Activated gamma-delta T cell treated with anti-CD3 and anti-CD28 coated beads, Interleukin-2, amount 50 U/mL, for 16 hours (primary cell): ENCODE measurements around the gene RELN.
"Not testable (repeated sequence)": the region's sequence is repeated elsewhere in the genome, so short reads cannot be mapped to it uniquely, and the experiment has no call there.

Experiments
- DNase-seq: peaks from one replicate; pipeline ENCODE4 v3.0.0-alpha.2; 2020; ENCODE audit warnings: low read depth

RELN gene

DNA sequence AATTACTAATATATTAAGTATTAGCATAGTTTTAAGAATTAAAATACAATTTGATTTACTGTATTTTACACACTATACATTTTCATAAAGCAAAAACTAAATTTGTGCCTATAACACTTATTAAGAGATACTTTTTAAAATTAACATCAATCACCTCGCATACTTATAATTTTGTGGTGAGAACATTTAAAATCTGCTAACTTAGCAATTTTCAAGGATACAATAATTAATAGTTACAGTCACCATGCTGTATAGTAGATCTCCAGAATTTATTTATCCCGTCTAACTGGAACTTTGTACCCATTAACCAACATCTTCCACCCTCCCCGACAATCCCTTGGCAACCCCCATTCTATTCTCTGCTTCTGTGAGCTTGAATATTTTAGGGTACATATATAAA lies 47.5 kb downstream of the RELN start:
- no peak for DNase-seq

DNA sequence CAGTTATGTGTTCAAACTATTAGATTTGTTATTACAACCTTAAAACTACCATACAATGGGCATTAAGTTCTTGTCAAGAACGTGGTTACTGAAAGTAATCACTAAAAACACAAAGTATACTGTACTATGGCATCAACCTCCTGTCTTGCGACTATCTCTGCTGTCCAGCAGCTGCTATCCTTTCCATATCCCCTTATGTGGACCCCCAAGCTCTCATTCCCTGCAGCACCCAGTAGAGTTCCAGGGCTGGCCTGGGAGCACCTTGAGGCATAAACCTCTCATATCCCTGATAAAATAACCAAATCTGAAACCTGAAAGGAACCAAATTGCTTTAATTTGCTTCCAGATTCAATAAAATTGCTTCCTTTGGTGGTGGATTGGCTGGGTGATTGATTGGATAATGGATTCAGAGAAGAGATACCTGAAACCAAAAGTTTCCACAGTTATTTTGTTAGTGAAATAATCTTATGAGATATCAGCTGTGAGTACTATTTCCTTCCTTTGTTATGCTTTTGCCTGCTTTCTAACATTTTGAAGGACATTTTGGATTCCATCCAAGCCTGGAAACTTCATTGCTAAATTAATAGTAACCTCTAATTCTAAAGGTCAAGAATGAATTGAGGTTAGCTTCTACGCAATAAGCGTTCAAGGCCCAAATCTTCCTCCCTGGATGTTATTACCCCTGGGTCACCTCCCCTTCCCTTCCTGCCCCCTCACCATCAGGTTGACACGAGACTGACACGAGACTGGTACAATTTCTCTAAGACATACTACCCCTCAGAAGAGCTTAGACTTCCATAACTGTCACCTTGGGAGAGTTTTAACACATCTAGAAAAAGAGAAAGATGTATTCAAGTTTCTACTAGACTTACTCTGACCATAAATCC lies 48.8 kb downstream of the RELN start:
- no peak for DNase-seq

DNA sequence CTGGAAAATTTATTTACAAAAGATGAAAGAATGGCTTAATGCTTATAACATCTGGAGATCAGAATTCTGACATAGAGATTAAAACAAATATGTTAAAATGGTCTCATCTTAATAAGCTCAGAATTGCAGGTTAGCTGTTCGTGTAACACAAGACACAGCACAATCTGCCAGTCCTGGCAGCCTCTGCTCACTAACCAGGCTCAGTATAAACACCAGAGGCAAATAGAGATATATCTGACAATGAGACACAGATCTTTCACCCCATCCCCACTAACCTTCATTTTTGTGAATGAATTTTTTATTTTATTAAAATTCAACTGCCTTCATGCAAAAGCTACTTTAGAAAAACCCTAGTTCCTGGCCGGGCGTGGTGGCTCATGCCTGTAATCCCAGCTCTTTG lies 51.8 kb downstream of the RELN start:
- DNase-seq = no peak

DNA sequence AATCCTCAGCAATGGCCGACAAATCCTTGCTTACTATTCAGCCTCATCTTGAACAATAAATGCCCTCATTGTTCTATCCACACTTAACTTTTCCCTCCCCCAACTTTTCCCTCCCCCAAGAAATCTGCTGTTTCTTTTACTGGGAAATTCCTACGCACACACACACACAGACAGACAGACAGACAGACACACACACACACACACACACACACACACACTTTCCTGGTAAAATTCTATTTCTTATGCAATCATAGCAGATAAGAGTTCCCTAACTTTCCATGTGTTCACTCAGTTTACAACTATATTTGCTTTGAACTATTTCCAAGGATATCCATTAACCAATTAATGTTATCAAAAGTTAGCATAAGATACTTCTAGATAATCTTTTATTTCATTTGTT lies 52.9 kb downstream of the RELN start:
- DNase-seq = no peak

DNA sequence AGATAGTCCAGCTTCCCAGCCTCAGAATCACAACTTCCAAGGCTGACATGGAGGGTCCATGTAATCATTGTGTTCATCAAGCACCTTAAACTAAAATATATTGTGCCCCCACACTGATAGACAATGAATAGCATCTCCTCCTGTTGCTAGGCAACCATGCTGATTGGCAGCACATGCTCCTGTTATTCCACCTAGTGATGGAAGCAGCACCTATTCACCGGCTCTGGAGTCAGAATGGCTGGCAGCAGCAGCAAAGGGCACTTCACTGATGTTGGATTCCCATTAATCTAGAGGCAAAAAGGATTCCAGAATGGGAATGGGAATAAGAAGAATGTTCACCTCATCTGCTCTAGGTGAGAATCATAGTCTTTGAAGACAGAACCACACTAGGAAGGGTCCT lies 55.0 kb downstream of the RELN start:
- DNase-seq = no peak

DNA sequence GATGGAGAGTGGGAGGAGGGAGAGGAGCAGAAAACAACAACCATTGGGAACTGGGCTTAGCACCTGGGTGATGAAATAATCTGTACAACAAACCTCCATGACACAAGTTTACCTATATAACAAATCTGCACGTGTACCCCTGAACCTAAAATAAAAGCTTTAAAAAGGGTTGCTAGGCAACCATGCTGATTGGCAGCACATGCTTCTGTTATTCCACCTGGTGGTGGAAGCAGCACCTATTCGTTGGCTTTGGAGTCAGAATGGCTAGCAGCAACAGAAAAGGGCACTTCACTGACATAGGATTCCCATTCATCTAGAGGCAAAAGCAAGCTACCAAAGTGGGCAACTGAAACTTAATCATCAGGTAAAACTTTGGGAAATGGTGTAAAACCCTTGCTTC lies 57.1 kb downstream of the RELN start:
- DNase-seq = no peak

DNA sequence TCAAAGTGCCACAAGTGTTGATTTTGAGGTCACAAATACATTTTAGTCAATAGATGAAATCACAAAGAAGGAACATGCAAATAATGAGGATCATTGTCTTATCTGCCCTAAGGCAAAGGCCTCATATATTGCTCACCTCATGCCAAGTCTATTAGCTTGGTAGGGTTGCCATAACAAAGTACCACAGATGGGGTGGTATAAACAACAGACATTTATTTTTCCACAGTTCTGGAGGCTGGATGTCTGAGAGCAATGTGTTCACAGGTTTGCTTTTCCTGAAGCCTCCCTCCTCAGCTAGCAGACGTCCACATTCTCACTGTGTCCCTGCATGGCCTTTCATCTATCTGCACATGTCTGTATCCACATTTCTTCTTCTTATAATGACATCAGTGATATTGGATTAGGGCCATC lies 59.6 kb downstream of the RELN start:
- no peak for DNase-seq

DNA sequence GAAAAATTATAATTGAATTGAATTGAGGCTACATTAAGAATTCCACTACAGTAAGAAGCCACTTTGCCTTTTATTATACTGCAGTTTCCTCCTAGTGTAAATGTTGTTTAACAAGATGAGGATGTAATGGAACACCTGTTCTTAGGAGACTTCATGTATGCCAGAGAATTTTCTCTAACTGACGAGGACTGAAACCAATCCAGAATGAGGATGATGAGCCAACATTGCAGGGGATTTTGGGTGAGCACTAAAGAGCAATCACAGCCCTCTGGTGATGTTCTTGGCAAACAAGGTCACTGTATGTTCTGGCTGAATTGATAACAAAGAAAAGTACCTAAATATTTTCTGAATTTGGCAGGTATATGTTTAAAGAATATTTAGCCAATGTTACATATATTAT lies 60.9 kb downstream of the RELN start:
- DNase-seq = no peak

DNA sequence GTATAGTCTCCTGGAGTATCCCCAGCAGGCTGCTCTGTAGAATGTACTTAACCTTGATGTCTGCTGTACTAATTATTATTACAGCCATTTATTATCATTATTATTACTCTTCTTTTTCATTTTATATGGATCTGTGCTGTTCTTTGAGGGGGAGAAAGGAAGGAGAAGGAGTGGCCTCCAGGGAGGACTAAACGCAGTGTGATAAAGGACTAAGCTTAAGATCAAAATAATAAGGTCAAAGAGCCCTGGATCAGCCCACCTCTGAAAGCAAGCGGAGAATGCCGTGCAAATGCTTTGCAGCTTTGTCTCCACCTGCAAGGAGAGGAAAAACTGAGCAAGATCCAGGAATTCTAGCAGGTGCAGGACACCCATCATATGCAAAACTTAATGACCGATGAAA lies 65.3 kb downstream of the RELN start:
- DNase-seq = no peak

DNA sequence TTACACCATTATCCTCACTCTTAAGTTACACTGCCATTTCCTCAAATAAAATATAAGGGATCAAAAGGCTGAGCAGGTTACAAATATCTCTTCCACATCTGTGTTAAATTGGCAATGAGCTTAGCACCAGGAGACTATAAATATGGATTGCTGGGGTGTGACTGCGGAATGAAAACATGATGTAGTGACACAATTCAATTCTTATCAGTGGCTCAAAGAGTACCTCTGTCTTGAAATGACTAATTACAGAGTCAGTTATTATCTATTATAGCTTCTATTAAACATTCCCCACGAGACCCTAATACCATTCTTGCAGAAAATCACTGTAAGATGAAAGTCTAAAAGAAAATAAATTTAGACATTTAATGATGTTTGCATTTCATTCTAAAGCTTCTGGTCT lies 67.1 kb downstream of the RELN start:
- no peak for DNase-seq

DNA sequence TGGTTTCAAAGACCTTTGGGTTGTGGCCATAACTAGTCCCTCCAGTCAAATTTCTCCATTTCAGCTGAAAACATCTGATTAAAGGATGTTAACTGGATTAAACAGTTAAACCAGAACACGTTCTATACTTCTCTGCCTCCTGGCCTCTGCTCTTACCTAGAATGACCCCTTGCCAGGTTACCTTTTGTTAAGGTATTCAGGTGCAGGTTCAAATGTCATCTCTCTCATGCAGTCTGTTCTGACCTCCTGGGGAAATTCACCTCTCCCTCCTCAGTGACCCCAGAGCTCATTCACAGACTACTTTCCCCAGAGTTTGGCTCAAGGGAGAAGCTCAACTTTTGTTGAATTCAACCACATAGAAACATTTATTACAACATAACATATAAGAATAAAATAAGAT lies 67.8 kb downstream of the RELN start:
- no peak for DNase-seq

DNA sequence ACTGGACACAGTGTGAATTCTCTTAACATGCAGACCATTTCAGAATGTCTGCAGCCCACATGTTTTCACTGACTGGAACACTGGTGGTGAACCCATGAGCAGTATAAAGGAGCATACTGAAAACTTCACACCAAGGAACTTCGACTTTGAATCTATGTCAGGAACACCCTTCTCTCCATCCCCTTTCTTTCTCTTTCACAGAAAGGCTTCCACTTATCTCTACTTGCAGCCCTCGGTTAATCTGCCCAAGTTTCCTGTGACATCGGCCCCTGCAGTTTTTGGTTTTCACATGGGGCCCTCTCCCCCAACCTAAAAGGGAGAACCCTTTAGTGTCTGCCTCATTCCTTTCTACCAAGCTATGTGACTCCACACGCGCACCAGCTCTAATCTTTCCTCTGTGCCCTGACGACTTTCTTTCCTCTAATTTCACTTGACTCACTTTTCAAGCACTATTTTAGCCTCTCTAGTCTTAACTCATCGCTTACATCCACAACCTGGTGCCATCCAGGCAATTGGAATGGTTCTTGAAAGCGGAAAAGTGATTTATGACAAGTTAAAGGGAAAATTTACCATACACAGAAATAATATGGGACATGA lies 70.1 kb downstream of the RELN start:
- no peak for DNase-seq

DNA sequence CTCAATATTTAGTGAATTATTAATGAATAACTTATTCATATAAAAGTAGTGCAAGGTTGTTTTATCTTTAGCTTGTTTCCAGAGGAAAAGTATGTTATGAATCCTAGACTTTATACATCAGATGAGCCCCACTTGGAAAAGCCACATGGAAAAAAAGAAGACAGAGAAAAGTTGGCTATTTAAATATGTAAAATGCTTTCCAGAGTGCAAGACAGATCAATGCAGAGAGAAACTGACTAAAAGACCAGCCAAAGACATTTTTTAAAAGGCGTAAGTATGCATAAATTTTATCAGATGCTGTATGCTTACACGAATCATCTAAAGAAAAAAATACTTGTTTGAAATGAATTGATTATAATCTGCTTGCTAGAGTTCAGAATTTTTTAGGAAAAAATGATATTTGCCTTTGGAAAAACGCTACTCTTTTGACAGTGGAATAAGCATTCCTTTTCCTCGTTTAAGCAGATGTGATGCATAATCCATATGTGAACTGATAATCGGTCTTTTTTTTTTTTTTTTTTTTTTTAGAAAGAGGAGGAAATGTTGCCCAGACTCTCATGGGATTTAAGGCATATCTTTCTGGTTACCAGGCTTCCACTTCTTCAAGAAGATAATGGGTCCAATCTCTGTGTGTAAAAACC lies 70.7 kb downstream of the RELN start:
- no peak for DNase-seq

DNA sequence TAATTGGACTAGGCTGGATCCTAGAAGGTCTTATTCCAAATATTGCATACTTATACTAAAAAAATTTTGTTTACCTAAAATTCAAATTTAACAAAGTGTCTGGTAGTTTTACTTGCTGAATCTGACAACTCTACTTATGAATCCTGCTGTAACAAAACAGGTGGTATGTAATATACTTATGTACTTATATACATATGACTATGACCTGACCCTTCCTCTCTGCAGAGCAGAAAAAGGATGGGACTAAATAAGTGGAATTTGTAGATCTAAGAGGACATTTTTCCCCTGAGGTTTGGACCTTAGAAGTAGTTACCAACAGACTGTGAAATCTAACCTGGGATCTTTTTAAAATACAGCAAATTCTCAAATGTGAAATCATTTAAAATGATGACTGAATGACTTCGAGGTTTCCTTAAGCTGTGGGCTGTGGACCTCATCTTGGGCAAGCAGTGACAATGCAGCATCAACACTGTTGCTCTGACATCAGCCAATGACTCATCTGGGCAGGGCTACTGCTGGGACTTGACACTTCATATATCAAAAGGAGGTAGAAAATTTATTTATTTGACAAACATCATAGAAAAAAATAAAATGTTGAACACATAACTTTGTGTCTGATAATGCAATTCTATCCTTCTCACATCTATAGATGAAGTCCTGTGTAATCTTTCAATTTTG lies 73.6 kb downstream of the RELN start:
- DNase-seq = no peak

DNA sequence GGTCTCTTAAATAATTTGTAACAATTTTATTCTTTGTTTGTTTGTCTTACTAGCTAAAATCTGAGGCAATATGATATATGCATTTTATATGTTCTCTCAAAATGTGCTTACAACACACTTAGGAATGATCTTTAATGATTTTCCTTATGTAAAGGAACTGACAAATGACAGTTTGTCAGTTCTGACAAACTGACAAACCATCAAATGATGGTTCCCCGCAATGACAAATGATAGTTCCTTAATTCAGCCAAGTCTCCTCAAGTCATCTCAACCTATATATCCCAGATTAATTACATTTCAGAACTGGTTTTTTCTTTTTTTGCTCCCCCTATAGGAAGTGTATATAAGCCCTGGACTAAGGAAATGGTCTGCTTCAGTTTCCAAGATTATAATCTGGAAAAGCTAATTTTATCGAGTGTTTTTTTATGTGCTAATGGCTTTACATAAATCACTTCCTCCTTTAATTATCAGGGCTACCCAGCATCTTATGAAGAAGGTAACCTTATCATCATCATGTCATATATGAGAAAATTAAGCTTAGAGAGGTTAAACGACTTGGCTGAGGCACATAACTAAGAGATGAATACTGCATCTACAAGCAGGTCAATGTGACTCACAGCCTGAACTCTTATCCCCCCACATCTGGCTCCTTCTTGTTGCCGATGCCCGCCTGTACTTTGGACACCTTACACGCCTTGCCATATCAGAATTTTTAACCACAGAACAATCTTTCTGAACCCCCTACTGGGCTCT lies 75.1 kb downstream of the RELN start:
- DNase-seq = no peak

DNA sequence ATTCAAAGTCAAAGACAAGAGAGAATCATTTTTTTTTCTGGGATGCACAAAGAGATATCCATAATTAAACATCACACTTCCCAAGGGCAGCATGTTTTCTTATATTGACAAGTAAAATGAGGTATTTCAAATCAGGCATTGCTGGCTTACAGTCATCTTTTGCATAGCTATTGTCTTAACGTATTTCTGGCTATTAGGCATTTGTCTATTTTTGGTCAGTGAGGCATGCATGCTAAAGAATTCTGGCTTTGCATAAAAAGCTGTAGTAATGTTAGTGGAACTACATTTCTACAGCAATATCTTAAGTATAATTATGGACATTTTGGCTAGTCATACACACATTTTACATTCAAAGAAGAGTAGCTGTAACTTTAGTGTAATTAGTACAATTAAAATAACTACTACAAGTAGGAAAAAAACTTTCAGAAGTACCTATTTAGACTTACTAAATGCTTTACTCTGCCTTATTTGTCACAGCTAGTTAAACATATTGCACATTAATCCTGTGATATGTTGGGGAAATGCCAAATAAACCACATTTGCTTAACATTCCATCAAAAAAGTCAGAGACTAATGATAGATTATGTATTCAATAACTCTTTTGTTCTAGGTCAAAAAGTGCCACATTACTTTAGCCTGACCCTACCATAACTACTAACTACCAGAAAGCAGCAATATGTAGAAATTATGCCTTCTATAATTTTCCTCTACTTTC lies 76.4 kb downstream of the RELN start:
- DNase-seq = no peak

DNA sequence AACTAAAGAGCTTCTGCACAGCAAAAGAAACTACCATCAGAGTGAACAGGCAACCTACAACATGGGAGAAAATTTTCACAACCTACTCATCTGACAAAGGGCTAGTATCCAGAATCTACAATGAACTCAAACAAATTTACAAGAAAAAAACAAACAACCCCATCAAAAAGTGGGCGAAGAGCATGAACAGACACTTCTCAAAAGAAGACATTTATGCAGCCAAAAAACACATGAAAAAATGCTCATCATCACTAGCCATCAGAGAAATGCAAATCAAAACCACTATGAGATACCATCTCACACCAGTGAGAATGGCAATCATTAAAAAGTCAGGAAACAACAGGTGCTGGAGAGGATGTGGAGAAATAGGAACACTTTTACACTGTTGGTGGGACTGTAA lies 78.4 kb downstream of the RELN start:
- not testable (repeated sequence) for DNase-seq

DNA sequence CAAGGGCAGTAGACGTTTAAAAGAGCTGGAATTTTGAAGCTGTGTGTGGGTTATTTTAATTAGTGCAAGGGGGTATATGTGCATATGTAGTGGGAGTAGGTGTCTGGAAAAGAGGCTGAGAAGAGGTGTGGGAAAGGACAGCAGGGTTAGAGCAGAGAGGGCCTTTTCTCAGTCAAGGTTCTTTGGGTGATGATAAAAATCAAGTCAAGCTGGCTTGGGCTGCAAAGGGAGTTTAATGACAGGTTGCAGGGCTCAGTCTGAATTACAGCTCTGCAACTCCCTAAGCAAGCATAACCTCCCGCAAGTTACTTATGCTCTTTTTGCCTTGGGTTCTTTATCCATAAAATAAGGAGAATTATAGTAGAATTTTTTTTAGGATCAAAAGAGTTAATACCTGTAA lies 83.5 kb downstream of the RELN start:
- no peak for DNase-seq

DNA sequence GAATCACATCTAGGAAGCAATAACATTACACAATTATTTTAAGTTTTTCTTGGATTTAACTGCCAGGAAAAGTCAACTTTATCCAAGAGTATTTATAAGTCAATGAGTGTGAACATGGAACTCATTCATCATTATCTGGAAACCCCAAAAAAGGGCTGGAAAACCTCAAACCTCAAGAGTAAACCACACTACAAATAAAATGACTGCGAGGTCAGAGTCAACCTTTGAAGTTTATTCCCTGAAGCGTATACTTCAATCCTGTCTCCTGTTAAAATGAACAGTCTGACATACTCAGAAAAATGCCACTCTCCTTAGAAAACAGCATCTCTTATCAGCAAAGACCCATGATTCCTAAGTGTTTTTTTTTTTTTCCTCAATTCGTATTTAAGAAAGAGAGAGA lies 86.5 kb downstream of the RELN start:
- no peak for DNase-seq

DNA sequence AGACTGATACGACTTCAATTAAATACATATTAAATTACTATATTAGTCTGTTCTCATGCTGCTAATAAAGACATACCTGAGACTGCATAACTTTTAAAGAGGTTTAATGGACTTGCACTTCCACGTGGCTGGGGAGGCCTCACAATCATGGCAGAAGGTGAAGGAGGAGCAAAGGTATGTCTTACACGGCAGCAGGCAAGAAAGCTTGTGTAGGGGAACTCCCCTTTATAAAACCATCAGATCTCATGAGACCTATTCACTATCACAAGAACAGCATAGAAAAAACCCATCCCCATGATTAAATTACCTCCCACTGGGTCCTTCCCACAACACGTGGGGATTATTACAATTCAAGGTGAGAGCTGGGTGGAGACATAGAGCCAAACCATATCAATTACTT lies 92.6 kb downstream of the RELN start:
- DNase-seq = not testable (repeated sequence)
